ENCODE data around the gene ADAM15. TPM values are rescaled to one million over a fixed set of nuclear protein-coding genes. Genes with fewer than 3 reads are reported as not detected.

The ADAM15 gene
- total and polyA plus RNA-seq, 4 donors: 10.8 to 26.8 (median 17.5) TPM

DNA sequence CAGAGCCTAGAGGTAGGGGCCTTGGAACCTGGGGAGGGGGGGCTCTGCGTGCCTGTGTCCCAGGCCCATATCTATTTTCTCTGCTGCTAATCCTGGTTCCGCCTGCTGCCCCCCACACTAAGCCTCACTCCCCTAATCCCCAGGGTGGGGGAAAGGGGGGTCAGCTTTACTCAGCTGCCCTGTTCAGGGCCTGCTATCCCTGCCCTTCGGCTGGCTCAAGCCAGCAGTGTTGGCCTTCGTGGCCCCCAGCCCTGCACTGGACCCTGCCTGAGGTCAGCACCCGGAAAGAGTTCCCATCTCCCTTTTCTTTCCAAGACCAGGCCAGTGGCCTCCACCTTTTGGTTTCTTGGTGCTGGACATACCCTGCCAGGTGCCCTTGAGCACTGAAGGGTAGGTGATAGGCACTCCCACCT, 40.1 kb upstream of the ADAM15 start:
- no peak for TF ChIP-seq RAD21 (IDR thresholded peaks at IDR 0.05)
- Histone ChIP-seq H3K9me3 (ENCODE audit: control insufficient read depth in 4 of 4, low read length in 3 of 4) (no peaks in the 10 kb centered on the region), H3K9ac (ENCODE audit: low read depth in 1 of 2, low read length in 2 of 2) (no peak overlapping the region), H3K27ac (ENCODE audit: low read depth in 1 of 2, low read length in 2 of 2) (peak overlapping the region; percentile 8 to 13), H3K4me1 (ENCODE audit: control insufficient read depth in 4 of 4, insufficient read depth in 4 of 4, low read length in 3 of 4) (peaks cover 56 to 90% (median 72%) of the 10 kb centered on the region in 4 donors), H3K27me3 (ENCODE audit: control insufficient read depth in 4 of 4, insufficient read depth in 4 of 4, low read length in 3 of 4) (no peaks in the 10 kb centered on the region), H3K4me3 (ENCODE audit: low read depth in 1 of 3, low read length in 3 of 3) (no peak overlapping the region), H3K36me3 (ENCODE audit: control insufficient read depth in 4 of 4, insufficient read depth in 3 of 4, low read depth in 1 of 4, low read length in 3 of 4) (peaks cover 3 to 19% (median 7%) of the 10 kb centered on the region in 4 donors)
- no peak for DNase-seq (ENCODE audit: low spot score)
- WGBS: 83% methylated on average over 5 of the region's 5 CpGs

DNA sequence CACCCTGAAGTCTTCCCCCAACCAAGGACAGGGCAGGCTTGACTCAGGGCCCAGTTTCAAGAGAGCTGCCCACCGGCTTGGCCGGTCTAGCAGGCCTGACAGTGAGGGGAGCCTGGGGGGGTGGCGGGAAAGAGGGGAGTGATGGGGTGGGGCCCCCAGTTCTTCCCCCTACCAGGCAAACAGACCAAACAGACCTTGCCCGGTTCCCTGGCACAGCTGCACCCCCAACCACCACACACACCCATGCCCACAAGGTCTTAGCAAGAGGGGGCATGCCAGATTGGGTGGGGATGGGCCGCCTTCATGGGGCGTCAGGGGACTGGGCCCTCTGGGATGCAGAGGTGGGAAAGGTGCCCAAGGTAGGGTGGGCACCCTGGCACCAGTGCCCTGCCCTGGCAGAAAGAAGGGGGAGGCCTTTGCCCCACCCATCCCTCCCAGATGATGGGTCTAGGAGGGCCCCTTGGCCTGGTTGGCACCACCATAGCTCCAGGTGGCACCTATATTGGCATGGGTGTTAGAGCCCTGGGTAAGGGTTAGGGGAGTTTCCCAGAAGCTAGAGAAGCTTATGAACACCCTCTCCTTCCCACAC, 39.6 kb upstream of the ADAM15 start:
- Histone ChIP-seq H3K27me3 (ENCODE audit: control insufficient read depth in 4 of 4, insufficient read depth in 4 of 4, low read length in 3 of 4) (no peaks in the 10 kb centered on the region), H3K9me3 (ENCODE audit: control insufficient read depth in 4 of 4, low read length in 3 of 4) (no peaks in the 10 kb centered on the region), H3K4me1 (ENCODE audit: control insufficient read depth in 4 of 4, insufficient read depth in 4 of 4, low read length in 3 of 4) (peaks cover 53 to 90% (median 67%) of the 10 kb centered on the region in 4 donors), H3K9ac (ENCODE audit: low read depth in 1 of 2, low read length in 2 of 2) (no peak overlapping the region), H3K36me3 (ENCODE audit: control insufficient read depth in 4 of 4, insufficient read depth in 3 of 4, low read depth in 1 of 4, low read length in 3 of 4) (peaks cover 3 to 19% (median 9%) of the 10 kb centered on the region in 4 donors), H3K4me3 (ENCODE audit: low read depth in 1 of 3, low read length in 3 of 3) (no peak overlapping the region), H3K27ac (ENCODE audit: low read depth in 1 of 2, low read length in 2 of 2) (peak overlapping the region; percentile 8 to 13)
- WGBS: 91% methylated on average over 6 of the region's 6 CpGs
- no peak for TF ChIP-seq RXRA (IDR thresholded peaks at IDR 0.05)
- TF ChIP-seq JUND (IDR thresholded peaks at IDR 0.05): no peak
- no peak for TF ChIP-seq FOXA1 (IDR thresholded peaks at IDR 0.05)
- TF ChIP-seq YY1 (IDR thresholded peaks at IDR 0.05): no peak
- TF ChIP-seq EGR1 (IDR thresholded peaks at IDR 0.05; ENCODE audit: low read depth in 2 of 2): no peak
- TF ChIP-seq, protein P1, sequence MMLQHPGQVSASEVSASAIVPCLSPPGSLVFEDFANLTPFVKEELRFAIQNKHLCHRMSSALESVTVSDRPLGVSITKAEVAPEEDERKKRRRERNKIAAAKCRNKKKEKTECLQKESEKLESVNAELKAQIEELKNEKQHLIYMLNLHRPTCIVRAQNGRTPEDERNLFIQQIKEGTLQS (IDR thresholded peaks at IDR 0.05): no peak
- no peak for TF ChIP-seq TAF1 (conservative IDR thresholded peaks at IDR 0.05)
- TF ChIP-seq, protein P2, sequence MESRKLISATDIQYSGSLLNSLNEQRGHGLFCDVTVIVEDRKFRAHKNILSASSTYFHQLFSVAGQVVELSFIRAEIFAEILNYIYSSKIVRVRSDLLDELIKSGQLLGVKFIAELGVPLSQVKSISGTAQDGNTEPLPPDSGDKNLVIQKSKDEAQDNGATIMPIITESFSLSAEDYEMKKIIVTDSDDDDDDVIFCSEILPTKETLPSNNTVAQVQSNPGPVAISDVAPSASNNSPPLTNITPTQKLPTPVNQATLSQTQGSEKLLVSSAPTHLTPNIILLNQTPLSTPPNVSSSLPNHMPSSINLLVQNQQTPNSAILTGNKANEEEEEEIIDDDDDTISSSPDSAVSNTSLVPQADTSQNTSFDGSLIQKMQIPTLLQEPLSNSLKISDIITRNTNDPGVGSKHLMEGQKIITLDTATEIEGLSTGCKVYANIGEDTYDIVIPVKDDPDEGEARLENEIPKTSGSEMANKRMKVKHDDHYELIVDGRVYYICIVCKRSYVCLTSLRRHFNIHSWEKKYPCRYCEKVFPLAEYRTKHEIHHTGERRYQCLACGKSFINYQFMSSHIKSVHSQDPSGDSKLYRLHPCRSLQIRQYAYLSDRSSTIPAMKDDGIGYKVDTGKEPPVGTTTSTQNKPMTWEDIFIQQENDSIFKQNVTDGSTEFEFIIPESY (IDR thresholded peaks at IDR 0.05): no peak
- TF ChIP-seq, protein P3, sequence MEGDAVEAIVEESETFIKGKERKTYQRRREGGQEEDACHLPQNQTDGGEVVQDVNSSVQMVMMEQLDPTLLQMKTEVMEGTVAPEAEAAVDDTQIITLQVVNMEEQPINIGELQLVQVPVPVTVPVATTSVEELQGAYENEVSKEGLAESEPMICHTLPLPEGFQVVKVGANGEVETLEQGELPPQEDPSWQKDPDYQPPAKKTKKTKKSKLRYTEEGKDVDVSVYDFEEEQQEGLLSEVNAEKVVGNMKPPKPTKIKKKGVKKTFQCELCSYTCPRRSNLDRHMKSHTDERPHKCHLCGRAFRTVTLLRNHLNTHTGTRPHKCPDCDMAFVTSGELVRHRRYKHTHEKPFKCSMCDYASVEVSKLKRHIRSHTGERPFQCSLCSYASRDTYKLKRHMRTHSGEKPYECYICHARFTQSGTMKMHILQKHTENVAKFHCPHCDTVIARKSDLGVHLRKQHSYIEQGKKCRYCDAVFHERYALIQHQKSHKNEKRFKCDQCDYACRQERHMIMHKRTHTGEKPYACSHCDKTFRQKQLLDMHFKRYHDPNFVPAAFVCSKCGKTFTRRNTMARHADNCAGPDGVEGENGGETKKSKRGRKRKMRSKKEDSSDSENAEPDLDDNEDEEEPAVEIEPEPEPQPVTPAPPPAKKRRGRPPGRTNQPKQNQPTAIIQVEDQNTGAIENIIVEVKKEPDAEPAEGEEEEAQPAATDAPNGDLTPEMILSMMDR (IDR thresholded peaks at IDR 0.05; ENCODE audit: low read depth, low read length, missing input control): no peak
- no peak for TF ChIP-seq RAD21 (IDR thresholded peaks at IDR 0.05)
- TF ChIP-seq NR2F2 (IDR thresholded peaks at IDR 0.05): no peak
- TF ChIP-seq HNF4A (conservative IDR thresholded peaks at IDR 0.05): no peak
- no peak for TF ChIP-seq HNF4G (IDR thresholded peaks at IDR 0.05)
- TF ChIP-seq FOXA2 (IDR thresholded peaks at IDR 0.05): no peak
- no peak for TF ChIP-seq GABPA (IDR thresholded peaks at IDR 0.05 in 1 of 2, conservative IDR thresholded peaks at IDR 0.05 in 1 of 2)
- no peak for TF ChIP-seq SP1 (IDR thresholded peaks at IDR 0.05)
- TF ChIP-seq, protein P4, sequence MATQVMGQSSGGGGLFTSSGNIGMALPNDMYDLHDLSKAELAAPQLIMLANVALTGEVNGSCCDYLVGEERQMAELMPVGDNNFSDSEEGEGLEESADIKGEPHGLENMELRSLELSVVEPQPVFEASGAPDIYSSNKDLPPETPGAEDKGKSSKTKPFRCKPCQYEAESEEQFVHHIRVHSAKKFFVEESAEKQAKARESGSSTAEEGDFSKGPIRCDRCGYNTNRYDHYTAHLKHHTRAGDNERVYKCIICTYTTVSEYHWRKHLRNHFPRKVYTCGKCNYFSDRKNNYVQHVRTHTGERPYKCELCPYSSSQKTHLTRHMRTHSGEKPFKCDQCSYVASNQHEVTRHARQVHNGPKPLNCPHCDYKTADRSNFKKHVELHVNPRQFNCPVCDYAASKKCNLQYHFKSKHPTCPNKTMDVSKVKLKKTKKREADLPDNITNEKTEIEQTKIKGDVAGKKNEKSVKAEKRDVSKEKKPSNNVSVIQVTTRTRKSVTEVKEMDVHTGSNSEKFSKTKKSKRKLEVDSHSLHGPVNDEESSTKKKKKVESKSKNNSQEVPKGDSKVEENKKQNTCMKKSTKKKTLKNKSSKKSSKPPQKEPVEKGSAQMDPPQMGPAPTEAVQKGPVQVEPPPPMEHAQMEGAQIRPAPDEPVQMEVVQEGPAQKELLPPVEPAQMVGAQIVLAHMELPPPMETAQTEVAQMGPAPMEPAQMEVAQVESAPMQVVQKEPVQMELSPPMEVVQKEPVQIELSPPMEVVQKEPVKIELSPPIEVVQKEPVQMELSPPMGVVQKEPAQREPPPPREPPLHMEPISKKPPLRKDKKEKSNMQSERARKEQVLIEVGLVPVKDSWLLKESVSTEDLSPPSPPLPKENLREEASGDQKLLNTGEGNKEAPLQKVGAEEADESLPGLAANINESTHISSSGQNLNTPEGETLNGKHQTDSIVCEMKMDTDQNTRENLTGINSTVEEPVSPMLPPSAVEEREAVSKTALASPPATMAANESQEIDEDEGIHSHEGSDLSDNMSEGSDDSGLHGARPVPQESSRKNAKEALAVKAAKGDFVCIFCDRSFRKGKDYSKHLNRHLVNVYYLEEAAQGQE (IDR thresholded peaks at IDR 0.05): no peak
- TF ChIP-seq, protein P5, sequence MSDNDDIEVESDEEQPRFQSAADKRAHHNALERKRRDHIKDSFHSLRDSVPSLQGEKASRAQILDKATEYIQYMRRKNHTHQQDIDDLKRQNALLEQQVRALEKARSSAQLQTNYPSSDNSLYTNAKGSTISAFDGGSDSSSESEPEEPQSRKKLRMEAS (IDR thresholded peaks at IDR 0.05): no peak
- DNase-seq (ENCODE audit: low spot score): no peak
